Measurements from ENCODE around the gene SPG7.

Gene SPG7

GRCh38 chr16:89577055-89577759 lies 69.0 kb downstream of the SPG7 start:
- TF ChIP-seq MYC (IDR thresholded peaks at IDR 0.05; ENCODE audit: low read depth, low read length) (no peak), CTCF (IDR thresholded peaks at IDR 0.05; ENCODE audit: low read depth, low read length) (no peak), POLR2A (IDR thresholded peaks at IDR 0.05; ENCODE audit: extremely low read depth, insufficient read length) (no peak), MAX (IDR thresholded peaks at IDR 0.05; ENCODE audit: low read depth, low read length) (no peak)
- no peak overlapping the region for H3K4me3 ChIP-seq (ENCODE audit: low read depth, low read length)

GRCh38 chr16:89579351-89579750 lies 71.1 kb downstream of the SPG7 start:
- no peak overlapping the region for H3K4me3 ChIP-seq (ENCODE audit: low read depth, low read length)
- DNase-seq (ENCODE audit: low read depth): no peak
- TF ChIP-seq MAX (IDR thresholded peaks at IDR 0.05; ENCODE audit: low read depth, low read length) (no peak), MYC (IDR thresholded peaks at IDR 0.05; ENCODE audit: low read depth, low read length) (no peak), CTCF (IDR thresholded peaks at IDR 0.05; ENCODE audit: low read depth, low read length) (no peak), POLR2A (IDR thresholded peaks at IDR 0.05; ENCODE audit: extremely low read depth, insufficient read length) (no peak)

More at GRCh38 chr16:89577055-89577759, 69.0 kb downstream of the SPG7 start:
- no peak for DNase-seq (ENCODE audit: low read depth)

GRCh38 chr16:89581045-89581695 lies 73.0 kb downstream of the SPG7 start:
- no peak for DNase-seq (ENCODE audit: low read depth)

GRCh38 chr16:89581861-89582563 lies 73.8 kb downstream of the SPG7 start:
- no peak for DNase-seq (ENCODE audit: low read depth)
- no peak overlapping the region for H3K4me3 ChIP-seq (ENCODE audit: low read depth, low read length)
- TF ChIP-seq POLR2A (IDR thresholded peaks at IDR 0.05; ENCODE audit: extremely low read depth, insufficient read length) (no peak), CTCF (IDR thresholded peaks at IDR 0.05; ENCODE audit: low read depth, low read length) (no peak), MYC (IDR thresholded peaks at IDR 0.05; ENCODE audit: low read depth, low read length) (no peak), MAX (IDR thresholded peaks at IDR 0.05; ENCODE audit: low read depth, low read length) (no peak)

More at GRCh38 chr16:89581045-89581695, 73.0 kb downstream of the SPG7 start:
- no peak overlapping the region for H3K4me3 ChIP-seq (ENCODE audit: low read depth, low read length)
- no peak for TF ChIP-seq CTCF (IDR thresholded peaks at IDR 0.05; ENCODE audit: low read depth, low read length)
- TF ChIP-seq MYC (IDR thresholded peaks at IDR 0.05; ENCODE audit: low read depth, low read length): no peak
- no peak for TF ChIP-seq POLR2A (IDR thresholded peaks at IDR 0.05; ENCODE audit: extremely low read depth, insufficient read length)
- no peak for TF ChIP-seq MAX (IDR thresholded peaks at IDR 0.05; ENCODE audit: low read depth, low read length)

GRCh38 chr16:89582614-89583196 lies 74.5 kb downstream of the SPG7 start:
- no peak for TF ChIP-seq CTCF (IDR thresholded peaks at IDR 0.05; ENCODE audit: low read depth, low read length)
- TF ChIP-seq MAX (IDR thresholded peaks at IDR 0.05; ENCODE audit: low read depth, low read length): no peak
- DNase-seq (ENCODE audit: low read depth): no peak
- H3K4me3 ChIP-seq (ENCODE audit: low read depth, low read length): no peak overlapping the region

Measured in NB4 (cell line).